Suppressor macrophage treated with lipopolysaccharide for 1 hour (primary cell): ENCODE data around the gene MEGF8.

Source experiments
- DNase-seq, 3 donors: peaks; one replicate each; pipeline ENCODE4 v3.0.0-alpha.2; 2020 to 2022

MEGF8 gene

DNA sequence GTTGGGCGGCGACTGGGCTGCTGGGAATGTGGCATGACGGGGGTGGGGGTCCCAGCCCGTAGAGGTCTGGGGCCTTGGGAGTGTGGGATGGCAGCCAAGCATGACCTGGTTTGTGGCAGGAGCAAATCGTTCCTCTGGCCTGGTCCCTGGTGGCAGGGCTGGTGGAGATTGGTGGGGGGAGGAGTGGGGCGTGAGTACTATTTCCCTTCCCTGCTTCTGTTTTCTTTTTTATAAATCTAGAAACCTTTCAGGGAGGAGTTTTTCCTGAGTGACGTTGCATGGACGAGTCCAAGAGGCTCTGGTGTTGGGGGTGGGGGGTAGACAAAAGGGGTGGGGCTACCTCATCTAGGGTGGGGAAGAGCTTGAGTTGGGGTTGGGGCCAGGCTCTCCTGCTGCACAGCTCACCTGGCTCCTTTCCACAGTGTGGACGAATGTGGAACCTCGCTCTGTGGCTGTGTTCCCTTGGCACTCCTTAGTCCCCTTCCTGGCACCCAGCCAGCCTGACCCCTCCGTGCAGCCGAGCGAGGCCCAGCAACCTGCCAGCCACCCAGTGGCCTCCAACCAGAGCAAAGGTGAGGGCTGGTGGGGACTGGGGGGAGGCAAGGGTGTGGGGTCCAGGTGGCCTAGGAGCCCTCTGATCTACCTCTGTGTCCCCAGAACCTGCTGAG is 39.0 kb upstream of the MEGF8 start:
- peak in 2 of 3 donors; percentile 36 to 42 for DNase-seq

DNA sequence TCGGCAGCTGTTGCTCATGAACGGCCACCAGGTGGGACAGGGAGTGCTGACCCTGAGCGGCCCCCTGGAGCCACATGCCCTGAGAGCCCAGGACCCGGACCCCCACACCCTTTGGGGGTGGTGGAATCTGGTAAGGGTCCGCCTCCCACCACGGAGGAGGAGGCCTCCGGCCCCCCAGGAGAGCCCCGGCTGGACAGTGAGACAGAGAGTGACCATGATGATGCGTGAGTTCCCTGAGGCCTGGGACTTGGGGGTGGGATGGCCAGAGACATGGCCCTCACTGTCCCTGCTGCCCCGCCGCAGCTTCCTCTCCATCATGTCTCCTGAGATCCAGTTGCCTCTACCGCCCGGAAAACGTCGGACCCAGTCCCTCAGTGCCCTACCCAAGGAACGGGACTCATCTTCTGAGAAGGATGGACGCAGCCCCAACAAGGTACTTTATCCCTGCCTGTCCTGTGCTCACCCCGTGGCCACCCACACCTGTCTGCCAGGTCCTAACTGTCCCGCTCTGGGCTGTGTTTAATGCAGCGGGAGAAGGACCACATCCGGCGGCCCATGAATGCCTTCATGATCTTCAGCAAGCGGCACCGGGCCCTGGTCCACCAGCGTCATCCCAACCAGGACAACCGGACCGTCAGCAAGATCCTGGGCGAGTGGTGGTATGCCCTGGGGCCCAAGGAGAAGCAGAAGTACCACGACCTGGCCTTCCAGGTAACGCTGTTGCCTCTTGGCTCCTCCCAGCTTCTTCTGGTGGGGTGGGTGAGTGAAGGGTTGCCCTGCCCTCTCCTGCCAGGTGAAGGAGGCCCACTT is 38.2 kb upstream of the MEGF8 start:
- no peak for DNase-seq

DNA sequence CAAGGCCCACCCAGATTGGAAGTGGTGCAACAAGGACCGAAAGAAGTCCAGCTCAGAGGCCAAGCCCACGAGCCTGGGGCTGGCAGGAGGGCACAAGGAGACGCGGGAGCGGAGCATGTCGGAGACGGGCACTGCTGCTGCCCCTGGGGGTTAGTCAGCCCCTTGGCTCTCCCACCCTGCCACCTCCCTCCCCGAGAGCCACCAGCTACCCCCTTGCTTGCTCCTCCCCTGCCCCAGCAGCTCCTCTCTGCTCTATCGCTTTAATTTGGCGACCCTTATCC is 37.7 kb upstream of the MEGF8 start:
- DNase-seq, result no peak

DNA sequence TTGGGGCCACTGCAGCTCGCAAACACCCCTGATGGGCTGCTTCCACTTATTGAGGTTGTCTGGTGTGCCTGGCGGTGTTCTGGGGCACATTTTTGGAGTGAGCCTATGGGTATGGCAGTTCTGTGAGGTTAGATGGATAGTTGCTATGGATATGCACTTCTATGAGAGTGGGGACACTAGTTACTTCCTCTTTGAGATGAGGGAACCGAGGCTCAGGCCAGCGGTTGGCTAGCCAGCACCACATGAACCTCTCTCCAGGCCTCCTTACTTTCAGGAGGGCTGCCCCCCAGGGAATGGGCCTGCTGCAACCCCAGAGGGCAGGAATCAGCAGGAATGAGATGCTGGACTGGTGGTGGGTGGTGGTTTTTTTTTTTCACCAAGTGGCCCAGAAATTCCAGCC is 37.0 kb upstream of the MEGF8 start:
- DNase-seq, result no peak

DNA sequence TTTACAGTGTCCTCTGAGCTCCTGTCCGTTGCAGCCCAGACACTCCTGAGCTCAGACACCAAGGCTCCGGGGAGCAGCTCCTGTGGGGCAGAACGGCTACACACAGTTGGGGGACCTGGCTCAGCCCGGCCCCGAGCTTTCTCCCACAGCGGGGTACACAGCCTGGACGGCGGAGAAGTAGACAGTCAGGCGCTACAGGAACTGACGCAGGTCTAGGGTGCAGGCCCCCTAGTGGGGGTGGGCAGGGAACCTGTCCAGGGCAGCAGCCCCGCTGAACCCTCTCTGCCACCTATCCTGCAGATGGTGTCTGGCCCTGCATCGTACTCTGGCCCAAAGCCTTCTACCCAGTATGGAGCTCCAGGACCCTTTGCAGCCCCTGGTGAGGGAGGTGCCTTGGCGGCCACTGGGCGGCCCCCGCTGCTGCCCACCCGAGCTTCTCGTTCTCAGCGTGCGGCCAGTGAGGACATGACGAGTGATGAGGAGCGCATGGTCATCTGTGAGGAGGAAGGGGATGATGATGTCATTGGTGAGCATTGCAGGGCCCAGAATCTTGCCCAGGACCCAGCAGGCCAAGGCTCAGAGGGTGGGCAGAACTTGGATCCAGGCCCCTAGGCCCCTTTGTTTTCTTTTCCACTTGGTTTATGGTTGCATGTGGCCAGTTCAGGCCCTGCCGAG is 36.4 kb upstream of the MEGF8 start:
- no peak for DNase-seq

DNA sequence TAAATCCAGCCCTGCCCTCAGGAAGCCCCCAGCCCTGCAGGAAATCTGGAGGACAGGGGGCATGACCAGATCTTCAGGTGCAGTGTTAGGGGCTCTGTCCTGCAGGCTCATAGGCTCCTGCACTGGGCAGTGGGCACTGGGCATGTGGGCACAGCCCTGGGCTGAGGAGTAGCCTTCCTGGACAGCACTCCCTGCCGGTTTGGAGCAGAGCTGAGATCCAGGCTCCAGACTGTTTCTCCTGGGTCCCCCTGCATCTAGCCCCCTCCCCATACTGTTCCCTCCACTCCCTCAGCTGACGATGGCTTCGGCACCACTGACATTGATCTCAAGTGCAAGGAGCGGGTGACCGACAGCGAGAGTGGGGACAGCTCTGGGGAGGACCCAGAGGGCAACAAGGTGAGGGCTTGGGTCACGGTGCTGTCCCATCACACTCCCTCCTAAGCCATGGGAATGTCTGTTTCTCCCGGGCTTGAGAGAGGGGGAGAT is 35.8 kb upstream of the MEGF8 start:
- DNase-seq, result no peak

DNA sequence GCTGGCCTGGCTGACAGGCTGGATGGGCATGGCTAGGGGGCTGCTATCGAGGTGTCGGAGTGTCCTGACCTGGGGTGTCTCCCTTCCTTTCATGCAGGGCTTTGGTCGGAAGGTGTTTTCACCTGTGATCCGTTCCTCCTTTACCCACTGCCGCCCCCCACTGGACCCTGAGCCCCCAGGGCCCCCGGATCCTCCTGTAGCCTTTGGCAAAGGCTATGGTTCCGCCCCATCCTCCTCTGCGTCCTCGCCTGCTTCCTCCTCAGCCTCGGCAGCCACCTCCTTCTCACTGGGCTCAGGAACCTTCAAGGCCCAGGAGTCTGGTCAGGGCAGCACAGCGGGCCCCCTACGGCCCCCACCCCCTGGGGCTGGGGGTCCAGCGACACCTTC is 35.3 kb upstream of the MEGF8 start:
- no peak for DNase-seq

DNA sequence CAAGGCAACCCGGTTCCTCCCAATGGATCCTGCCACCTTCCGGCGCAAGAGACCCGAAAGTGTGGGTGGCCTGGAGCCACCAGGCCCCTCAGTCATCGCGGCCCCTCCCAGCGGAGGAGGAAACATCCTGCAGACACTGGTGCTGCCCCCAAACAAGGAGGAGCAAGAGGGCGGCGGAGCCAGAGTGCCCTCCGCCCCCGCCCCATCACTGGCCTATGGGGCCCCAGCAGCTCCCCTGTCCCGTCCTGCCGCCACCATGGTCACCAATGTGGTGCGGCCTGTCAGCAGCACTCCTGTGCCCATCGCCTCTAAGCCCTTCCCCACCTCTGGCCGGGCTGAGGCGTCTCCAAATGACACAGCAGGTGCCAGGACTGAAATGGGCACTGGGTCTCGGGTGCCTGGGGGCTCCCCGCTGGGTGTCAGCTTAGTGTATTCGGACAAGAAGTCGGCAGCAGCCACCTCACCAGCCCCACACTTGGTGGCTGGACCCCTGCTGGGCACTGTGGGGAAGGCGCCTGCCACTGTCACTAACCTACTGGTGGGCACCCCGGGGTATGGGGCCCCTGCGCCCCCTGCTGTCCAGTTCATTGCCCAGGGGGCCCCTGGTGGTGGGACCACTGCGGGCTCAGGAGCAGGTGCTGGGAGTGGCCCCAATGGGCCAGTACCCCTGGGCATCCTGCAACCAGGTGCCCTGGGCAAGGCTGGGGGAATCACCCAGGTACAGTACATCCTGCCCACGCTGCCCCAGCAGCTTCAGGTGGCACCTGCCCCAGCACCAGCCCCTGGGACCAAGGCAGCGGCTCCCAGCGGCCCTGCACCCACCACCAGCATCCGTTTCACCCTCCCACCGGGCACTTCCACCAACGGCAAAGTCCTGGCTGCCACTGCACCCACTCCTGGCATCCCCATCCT is 34.7 kb upstream of the MEGF8 start:
- peak; percentile 46 to 70 (median 48) for DNase-seq

DNA sequence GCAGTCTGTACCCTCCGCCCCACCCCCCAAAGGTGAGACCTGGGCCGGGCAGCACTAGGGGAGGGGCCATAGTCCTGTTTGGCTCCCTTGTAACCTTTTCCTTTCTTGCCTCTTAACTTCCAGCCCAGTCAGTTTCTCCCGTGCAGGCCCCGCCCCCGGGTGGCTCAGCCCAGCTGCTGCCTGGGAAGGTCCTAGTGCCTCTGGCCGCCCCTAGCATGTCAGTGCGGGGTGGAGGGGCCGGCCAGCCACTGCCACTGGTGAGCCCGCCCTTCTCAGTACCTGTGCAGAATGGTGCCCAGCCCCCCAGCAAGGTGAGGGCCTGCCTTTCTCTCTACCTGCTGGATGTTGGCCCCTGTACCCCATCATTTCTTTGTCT is 34.0 kb upstream of the MEGF8 start:
- DNase-seq, result no peak

DNA sequence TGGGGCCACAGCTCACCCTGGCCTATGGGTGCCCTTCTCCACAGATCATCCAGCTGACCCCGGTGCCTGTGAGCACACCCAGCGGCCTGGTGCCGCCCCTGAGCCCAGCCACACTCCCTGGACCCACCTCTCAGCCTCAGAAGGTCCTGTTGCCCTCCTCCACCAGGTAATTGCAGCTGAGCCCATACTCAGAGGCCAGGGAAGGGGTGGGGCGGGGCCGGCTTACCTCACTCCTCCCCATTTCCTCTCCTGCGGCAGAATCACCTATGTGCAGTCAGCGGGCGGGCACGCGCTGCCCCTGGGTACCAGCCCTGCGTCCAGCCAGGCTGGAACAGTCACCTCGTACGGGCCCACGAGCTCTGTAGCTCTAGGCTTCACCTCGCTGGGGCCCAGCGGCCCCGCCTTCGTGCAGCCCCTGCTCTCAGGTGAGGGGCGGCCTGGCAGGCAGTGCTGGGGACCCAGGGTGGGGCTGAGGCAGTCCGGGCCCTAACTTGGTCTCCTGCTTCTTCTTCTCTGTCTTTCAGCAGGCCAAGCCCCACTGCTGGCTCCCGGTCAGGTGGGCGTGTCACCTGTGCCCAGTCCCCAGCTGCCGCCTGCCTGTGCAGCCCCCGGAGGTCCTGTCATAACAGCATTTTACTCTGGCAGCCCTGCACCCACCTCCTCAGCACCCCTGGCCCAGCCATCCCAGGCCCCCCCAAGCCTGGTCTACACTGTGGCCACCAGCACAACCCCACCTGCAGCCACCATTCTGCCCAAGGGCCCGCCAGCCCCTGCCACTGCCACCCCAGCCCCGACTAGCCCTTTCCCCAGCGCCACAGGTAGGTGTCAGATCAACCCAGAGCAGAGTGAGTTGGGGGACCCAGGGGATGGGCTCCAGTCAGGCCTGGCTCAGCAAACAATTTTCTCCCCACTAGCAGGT is 33.1 kb upstream of the MEGF8 start:
- DNase-seq, result no peak

DNA sequence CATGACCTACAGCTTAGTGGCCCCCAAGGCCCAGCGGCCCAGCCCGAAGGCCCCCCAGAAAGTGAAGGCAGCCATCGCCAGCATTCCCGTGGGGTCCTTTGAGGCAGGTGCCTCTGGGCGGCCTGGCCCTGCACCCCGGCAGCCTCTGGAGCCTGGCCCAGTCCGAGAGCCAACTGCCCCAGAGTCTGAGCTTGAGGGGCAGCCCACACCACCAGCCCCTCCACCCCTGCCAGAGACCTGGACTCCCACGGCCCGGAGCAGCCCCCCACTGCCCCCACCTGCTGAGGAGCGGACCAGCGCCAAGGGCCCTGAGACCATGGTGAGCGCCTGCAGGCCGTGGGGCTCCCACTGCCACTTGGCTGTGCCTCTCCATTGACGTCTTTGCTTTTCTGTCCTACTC is 32.5 kb upstream of the MEGF8 start:
- DNase-seq, result no peak

DNA sequence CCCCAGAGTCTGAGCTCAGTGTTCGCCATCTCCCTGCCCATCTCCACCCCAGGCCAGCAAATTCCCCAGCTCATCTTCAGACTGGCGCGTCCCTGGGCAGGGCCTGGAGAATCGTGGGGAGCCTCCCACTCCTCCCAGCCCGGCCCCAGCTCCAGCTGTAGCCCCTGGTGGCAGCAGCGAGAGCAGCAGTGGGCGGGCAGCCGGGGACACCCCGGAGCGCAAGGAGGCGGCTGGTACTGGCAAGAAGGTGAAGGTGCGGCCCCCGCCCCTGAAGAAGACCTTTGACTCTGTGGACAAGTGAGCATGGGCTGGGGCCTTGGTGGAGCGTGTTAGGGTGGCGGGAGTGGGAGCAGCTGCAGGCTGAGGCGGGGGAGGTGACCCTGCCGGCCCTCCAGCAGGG is 31.9 kb upstream of the MEGF8 start:
- no peak for DNase-seq

DNA sequence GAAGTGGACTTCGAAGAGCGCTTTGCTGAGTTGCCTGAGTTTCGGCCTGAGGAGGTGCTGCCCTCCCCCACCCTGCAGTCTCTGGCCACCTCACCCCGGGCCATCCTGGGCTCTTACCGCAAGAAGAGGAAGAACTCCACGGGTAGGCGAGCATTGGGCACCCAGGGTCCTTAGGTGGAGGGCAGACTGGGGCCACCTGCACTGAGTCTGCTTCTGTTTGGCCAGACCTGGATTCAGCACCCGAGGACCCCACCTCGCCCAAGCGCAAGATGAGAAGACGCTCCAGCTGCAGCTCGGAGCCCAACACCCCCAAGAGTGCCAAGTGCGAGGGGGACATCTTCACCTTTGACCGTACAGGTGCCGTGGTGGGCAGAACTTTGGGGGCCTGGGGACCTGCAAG is 31.5 kb upstream of the MEGF8 start:
- no peak for DNase-seq

DNA sequence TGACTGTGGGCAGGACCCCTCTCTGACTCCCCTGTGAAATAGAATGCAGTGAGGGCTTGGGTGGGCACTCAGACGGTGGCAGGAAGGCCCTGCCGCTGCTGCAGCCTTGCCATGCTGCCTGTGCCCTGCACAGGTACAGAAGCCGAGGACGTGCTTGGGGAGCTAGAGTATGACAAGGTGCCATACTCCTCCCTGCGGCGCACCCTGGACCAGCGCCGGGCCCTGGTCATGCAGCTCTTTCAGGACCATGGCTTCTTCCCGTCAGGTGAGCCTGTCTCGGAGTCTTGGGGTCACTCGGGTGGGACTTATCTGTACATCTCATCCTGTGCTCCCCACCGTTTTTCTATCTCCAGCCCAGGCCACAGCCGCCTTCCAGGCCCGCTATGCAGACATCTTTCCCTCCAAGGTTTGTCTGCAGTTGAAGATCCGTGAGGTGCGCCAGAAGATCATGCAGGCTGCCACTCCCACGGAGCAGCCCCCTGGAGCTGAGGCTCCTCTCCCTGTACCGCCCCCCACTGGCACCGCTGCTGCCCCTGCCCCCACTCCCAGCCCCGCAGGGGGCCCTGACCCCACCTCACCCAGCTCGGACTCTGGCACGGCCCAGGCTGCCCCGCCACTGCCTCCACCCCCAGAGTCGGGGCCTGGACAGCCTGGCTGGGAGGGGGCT is 30.8 kb upstream of the MEGF8 start:
- no peak for DNase-seq

DNA sequence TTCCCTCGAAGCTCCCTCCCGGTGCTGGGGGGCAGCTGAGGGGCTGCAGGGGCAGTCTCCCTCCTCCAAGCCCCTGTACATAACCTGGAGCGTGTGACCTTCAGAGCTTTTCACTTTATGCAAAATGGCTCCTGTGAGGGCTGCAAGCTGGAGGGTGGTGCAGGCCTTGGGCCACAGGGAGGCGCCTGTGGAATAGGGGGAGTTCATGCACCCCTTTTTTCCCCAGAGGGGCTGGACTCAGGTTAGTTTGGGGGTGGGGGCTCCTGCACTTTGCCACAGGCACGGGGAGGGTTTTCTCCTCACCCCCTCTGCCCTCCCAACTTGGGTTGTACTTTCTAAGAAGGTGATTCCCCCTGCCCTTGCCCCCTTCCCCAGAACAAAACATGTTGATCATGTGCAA is 30.1 kb upstream of the MEGF8 start:
- DNase-seq, result no peak

DNA sequence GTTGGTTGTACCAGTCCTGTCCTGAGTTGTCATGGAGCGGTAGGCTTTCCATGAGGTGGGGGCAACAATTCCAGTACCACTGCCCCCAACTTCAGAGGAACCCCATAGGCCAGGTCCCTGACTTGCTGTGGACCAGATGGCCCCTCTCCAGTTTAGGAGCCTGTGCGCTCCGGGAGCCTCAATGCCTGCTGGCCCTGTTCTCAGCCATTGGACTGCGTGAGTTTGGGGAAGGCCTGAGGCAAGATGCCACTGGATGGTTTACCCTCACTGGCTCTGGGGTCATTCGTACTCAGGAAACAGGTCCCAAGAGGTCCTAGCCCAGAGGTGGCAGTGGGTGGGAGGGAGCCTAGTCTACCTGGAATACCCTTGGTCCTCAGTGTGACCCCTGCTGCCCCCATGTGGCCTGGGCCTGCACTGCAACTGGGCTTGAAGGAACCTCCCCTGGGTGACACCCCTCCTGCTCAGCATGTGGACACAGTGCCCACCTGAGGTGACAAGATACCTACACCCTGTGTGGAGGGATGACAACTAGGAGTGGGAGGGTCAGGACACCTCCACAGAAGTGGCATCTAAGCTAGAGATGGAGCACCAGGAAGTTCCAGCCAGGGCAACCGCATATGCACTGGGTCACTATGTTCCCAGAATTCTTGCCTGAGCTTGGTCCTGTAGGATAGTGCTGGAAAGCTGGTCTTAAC is 29.5 kb upstream of the MEGF8 start:
- peak; percentile 75 to 84 (median 77) for DNase-seq

DNA sequence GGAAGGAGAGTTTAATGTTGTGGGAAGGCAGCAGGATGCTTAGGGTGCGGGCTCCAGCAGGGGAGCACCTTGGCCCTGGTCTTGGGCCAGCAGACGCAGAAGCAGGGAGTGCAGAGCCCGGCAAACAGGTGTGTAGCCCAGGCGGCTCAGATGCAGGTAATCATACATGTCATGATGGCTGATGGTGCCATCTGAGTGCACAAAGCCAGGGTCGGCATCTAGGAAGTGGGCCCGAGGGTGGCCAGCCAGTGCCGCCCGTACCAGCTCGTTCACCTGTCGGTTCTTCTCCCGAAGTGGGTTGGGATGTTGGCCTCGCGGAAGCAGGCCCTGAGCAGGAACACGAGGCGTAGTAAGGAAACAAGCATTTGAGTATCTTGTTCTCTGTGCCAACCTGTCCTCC is 28.4 kb upstream of the MEGF8 start:
- DNase-seq, result no peak

DNA sequence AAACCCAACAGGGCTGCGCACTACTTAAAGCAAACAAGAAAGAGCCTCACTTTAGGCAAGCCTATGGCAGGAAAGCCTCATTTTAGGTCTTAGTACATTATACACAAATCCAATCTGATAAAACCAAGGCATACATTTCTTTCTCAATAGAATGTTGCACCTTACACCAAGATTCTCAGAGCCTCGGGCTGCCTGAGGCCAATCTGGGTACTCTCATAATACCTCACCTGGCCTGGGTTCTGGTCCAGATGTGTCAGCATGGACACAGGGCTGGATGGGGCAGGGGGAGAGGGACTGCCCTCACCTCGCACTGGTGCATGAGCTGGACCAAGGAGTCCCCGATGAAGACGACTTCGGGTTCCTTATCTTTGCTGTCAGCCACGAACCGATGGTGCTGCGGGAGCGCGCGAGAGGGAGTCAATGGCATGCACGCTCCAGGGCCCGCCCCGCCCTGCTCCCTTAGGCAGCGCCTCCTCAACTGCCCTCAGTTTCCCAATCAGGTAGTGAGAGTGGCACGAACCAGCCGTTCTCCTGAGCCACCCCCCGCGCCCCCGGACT is 23.7 kb upstream of the MEGF8 start, which contains the start of gene PRR19:
PRR19 (plus strand) TSS at position 487 of the 558 bp plus-strand sequence. CDS start 7,453 bp downstream, outside the sequence.
- DNase-seq, result no peak

DNA sequence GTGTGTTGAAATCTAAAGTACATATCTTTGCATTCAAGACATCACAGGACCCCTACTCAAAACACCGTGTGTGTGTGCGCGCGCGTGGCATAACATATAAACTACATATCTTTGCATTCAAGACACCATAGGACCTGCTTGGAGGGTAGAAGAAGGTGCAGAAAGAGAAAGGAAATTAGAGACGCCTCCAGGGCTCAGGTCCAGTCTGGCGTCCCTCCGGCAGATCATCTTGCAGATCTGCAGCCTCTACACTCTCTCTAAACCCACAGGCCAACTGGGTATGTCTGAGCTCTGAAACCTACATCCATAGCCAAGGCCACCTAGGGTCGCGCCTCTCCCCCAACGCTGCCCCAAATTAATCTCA is 22.4 kb upstream of the MEGF8 start:
- no peak for DNase-seq

DNA sequence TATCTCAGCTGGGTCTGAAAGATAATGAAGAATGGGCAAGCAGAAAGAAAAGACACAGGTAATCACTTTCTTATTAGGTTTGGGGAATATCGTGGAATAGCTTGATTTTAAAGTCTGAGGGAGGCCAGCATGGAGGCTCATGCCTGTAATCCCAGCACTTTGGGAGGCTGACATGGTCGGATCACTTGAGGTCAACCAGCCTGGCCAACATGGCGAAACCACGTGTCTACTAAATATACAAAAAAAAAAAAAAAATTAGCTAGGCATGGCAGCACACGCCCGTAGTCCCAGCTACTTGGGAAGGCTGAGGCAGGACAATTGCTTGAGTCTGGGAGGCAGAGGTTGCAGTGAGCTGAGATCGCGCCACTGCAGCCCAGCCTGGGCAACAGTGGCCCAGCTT is 21.6 kb upstream of the MEGF8 start:
- no peak for DNase-seq
